GM18909 (cell line): ENCODE data around the gene PRR5.
"Not testable (repeated sequence)": the region's sequence is repeated elsewhere in the genome, so short reads cannot be mapped to it uniquely, and the experiment has no call there.

Source experiments
- ATAC-seq: cut with Tn5 transposase; IDR thresholded peaks from one replicate; pipeline ENCODE4 v1.9.1; 2021; ENCODE audit warnings: mild to moderate bottlenecking; ENCODE audit not compliant: unreplicated experiment, poor library complexity

Gene PRR5

GRCh38 chr22:44732661-44733060 is 30.7 kb downstream of the PRR5 start:
- ATAC-seq: no peak

- ATAC-seq: no peak
These were observed 31.6 kb downstream of the PRR5 start for GRCh38 chr22:44733426-44734106.

- ATAC-seq: no peak
These were observed 32.3 kb downstream of the PRR5 start for GRCh38 chr22:44734278-44734677.

GRCh38 chr22:44734801-44735517 is 33.0 kb downstream of the PRR5 start:
- ATAC-seq: no peak

GRCh38 chr22:44735518-44736428 is 33.8 kb downstream of the PRR5 start:
- ATAC-seq: no peak

GRCh38 chr22:44736581-44737405 is 34.8 kb downstream of the PRR5 start:
- ATAC-seq: no peak

GRCh38 chr22:44737406-44738346 is 35.7 kb downstream of the PRR5 start:
- no peak for ATAC-seq

- ATAC-seq: no peak
These were observed 36.3 kb downstream of the PRR5 start for GRCh38 chr22:44738347-44738715.

- ATAC-seq: no peak
These were observed 37.0 kb downstream of the PRR5 start for GRCh38 chr22:44739024-44739423.

- not testable (repeated sequence) for ATAC-seq
These were observed 37.7 kb downstream of the PRR5 start for GRCh38 chr22:44739666-44740065.

- ATAC-seq: no peak
These were observed 38.3 kb downstream of the PRR5 start for GRCh38 chr22:44740307-44740706.

GRCh38 chr22:44741929-44742328 is 39.9 kb downstream of the PRR5 start:
- no peak for ATAC-seq

GRCh38 chr22:44743247-44743646 is 41.2 kb downstream of the PRR5 start:
- no peak for ATAC-seq

GRCh38 chr22:44743804-44744211 is 41.8 kb downstream of the PRR5 start:
- ATAC-seq: no peak

GRCh38 chr22:44745853-44746789 is 44.1 kb downstream of the PRR5 start:
- ATAC-seq: no peak

GRCh38 chr22:44747784-44748127 is 45.8 kb downstream of the PRR5 start:
- ATAC-seq: not testable (repeated sequence)

- no peak for ATAC-seq
These were observed 46.5 kb downstream of the PRR5 start for GRCh38 chr22:44748524-44748923.

- ATAC-seq: no peak
These were observed 48.5 kb downstream of the PRR5 start for GRCh38 chr22:44750481-44750880.
